Vagina (tissue), 2 donors: ENCODE results near the gene BPIFB1.

Experiments
- CTCF ChIP-seq, 3 experiments: fragments of 450-650 bp in 2 of 3; fragments of 200-600 bp in 1 of 3; sonication (generic) in 1 of 3; IDR thresholded peaks; one replicate each; pipeline ENCODE4 v1.5.1; 2017 to 2019; ENCODE audit warnings: antibody characterized with exemption in 3 of 3, mild to moderate bottlenecking in 2 of 3, moderate library complexity in 2 of 3
- POLR2A ChIP-seq, 2 donors: fragments of 450-650 bp; IDR thresholded peaks; one replicate each; pipeline ENCODE4 v1.6.1; 2017; ENCODE audit warnings: antibody characterized with exemption in 2 of 2, mild to moderate bottlenecking in 2 of 2, moderate library complexity in 2 of 2

GRCh38 chr20:33267701-33268100 is 15.3 kb upstream of the BPIFB1 start:
- TF ChIP-seq POLR2A (IDR thresholded peaks at IDR 0.05) (no peak), CTCF (IDR thresholded peaks at IDR 0.05) (no peak)
